HG03354 (cell line): Measurements from ENCODE around the gene PDS5B.
"Not testable (repeated sequence)": the region's sequence is repeated elsewhere in the genome, so short reads cannot be mapped to it uniquely, and the experiment has no call there.

ENCODE experiments used
- ATAC-seq: cut with Tn5 transposase; IDR thresholded peaks from one replicate; pipeline ENCODE4 v1.9.1; 2021; ENCODE audit warnings: mild to moderate bottlenecking; ENCODE audit not compliant: unreplicated experiment, poor library complexity, severe bottlenecking

PDS5B gene

GRCh38 chr13:32759152-32759551 lies 172.9 kb downstream of the PDS5B start:
- ATAC-seq, result no peak

DNA sequence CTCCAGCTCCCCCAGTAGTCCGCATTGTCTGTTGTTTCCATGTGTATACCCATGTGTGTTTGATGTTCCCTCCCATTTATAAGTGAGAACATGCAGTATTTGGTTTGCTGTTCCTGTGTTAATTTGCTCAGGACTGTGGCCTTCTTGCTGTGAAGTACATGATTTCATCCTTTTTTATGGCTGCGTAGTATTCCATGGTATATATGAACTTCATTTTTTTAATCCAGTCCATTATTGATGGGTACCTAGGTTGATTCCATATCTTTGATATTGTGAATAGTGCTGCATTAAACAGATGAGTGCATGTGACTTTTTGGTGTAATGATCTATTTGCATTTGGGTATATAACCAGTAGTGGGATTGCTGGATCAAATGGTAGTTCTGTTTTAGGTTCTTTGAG lies 175.2 kb downstream of the PDS5B start:
- ATAC-seq, result no peak

DNA sequence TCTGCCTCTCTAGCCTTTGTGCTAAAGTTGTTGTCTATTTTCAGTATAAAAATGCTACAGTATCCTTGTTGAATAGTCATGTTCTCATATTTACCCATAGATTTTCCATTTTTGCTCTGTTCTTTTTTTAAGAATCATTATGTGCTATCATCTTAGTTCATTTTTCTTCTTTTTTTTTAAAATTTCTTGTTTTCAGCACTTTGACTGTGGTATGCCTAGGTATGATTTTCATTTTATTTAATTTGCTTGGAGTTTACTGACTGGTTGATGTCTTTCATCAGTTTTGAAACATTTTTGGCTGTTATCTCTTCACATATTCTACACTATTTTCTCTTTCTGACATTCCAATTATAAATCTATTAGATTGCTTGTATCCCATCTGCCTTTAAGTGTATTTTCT lies 192.9 kb downstream of the PDS5B start:
- no peak for ATAC-seq

DNA sequence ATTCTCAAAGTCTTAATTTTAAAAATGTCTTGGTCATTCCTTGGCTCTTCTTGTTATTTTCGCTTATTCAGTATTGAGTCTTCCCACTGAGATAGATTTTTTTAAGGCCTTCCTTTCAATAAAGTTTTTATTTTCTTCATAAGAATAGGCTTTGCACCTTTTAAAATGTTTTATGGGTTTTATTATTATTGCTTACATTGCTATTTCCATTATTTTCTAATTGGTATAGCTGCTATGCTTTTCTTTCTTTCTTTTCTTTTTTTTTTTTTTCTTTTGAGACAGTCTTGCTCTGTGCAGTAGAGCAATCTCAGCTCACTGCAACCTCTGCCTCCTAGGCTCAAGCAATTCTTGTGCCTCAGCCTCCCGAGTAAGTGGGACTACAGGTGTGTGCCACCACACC lies 195.7 kb downstream of the PDS5B start:
- no peak for ATAC-seq

GRCh38 chr13:32783067-32783466 lies 196.8 kb downstream of the PDS5B start:
- no peak for ATAC-seq

- ATAC-seq, result no peak
These were observed 204.5 kb downstream of the PDS5B start for GRCh38 chr13:32790731-32791130.

DNA sequence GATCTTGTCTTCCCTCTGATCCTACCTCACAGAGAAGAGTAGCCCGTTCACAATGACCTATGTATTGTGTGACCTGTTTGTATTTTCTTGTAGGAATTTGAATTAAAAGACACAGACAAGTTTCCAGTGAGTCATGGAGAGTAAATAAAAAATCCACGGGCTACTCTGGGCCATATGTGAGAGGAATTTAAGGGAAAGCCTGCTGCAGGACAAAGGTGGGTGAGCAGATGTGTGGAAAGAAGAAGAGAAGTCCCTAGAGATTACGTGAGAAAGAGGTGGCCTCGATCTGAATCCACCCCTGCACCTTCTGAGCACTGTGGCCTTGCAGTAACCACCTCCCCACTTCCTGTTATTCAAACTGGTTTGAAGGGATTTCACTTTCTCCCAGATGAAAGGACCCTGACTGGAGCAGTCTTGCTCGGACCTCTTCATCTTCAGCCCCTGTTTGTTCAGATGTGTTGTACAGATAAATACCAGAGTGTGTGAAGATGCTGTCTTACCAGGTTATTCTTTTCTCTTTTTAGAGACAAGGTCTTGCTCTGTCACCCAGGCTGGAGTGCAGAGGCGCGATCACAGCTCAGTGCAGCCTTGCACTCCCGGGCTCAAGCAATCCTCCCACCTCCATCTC lies 205.4 kb downstream of the PDS5B start:
- ATAC-seq, result peak; percentile 73

DNA sequence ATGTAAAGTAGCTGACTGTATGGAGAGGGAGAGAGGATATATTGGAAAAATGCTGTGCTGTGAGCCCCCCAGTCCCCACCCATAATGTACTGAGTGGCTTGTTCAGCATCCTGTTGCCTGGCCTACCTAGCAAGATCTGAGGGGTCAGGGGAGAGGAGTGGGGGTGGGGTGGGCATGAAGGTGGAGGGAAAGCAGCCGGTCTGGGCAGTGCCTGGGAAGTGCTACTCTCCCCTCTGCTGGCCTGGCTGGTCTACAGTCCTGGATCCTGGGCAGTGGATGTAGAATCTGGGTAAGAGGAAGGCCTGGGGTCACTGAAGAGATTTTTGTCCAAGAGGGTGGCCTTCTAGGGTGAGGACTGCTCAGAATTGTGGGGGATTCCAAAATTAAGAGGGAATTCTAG lies 210.5 kb downstream of the PDS5B start:
- no peak for ATAC-seq

DNA sequence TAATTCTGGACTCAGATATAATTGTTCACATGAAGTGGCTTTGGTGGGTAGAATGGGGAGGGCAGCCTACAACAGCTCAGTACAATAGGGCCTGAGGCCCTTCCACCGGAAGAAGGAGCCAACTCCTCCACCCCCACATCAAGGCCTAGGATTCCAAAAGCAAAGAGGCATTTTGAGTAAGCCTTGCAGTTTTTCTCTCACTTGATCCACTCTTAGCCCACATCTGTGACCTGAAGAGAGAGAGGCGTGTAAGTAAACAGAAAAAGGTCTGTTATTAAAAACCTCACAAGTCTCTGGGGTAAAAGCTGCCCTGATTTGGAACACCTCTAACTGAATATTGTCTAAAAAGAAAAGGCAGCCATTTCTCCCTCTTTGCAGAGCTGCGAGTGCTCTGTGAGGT lies 215.9 kb downstream of the PDS5B start:
- no peak for ATAC-seq

DNA sequence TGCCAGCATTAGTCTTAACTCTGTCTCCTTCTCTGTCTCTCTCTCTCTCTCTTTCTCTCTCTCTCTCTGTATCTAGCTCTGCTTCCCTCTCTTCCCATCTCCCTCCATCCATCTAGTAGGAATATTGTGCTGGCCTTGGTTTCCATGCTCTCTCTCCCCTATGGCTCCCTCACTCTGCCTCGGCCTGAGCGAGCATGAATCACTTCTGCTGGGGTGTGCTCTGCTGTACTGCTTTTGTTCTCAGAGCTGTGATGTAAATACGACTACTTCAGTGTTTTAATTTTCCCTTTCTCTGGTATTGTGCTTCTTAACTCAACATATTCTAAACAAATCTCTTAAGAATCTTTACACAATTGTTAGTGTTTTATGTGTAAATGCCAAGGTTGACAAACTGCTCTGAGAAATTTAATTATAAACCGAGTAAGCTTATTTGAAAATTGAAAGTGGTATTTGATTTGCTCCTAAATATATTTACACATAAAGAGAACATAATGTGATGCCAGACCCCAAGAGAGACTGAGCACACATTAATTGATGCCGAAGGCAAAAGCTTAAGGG lies 218.5 kb downstream of the PDS5B start:
- ATAC-seq, result no peak

DNA sequence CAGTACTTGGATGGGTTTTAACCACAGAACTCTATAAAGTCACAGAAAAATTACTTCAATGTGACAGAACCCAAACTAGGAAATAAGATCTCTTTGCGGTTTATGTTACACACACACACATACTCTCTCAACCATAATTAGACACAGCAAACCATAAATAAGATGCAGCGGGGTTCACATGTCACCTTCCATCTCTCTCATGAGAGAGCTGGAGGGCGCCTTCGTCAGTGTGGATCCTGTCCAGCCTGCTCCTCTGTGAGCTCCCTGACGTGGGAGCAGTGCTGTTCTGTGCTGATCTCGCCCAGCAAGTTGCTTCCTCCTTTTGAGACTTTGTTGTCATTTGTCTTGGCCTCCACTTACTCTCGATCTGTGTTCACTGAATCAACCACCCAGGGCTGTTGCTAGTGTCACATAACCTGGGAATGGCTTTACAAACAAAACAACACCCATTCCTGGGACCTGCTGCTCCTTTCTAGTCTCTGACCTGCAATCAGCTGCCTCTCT lies 225.1 kb downstream of the PDS5B start:
- ATAC-seq, result peak; percentile 70

- ATAC-seq, result no peak
These were observed 235.0 kb downstream of the PDS5B start for GRCh38 chr13:32821149-32821688.

- ATAC-seq, result no peak
These were observed 236.5 kb downstream of the PDS5B start for GRCh38 chr13:32822771-32823170.

- no peak for ATAC-seq
These were observed 237.3 kb downstream of the PDS5B start for GRCh38 chr13:32823597-32823996.

- no peak for ATAC-seq
These were observed 237.8 kb downstream of the PDS5B start for GRCh38 chr13:32824061-32824460.

DNA sequence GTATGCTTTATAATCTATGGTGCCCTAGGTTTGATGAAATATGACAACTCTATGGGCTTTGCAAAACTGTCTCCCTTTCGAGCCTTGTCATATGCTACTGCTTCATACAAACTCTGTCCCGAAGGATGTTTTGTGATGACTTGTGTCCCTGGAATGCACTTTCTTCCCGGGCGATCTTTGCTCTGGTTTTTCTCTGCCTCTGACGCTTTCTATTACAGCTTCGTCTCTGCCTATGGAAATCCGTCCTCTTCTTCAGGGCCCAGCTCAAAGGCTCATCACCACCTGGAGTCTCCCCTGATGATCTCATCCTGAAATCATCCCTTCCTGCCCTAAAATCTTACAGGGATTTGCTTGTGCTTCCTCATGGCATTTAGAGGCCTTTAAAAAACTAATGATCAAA lies 238.4 kb downstream of the PDS5B start:
- ATAC-seq, result no peak

DNA sequence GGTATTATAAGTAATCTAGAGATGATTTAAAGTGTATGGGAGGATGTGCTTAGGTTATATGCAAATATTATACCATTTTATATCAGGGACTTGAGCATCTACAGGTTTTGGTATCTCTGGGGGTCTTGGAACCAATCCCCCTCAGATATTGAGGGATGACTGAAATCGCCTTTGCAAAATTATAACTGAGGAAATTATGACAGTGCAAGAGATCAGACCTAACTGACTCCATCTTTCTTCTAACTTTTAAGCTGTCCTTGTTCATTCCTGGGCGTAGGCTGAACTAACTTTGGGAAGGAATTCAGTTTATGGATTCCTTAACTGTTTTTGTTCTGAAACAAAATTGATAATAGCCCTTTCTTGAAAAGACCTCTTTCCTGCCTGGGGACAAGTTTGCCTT lies 239.2 kb downstream of the PDS5B start:
- no peak for ATAC-seq

GRCh38 chr13:32826372-32826771 lies 240.1 kb downstream of the PDS5B start:
- ATAC-seq, result not testable (repeated sequence)
